ENCODE data around the gene NCAM2.
"Not testable (repeated sequence)": the region's sequence is repeated elsewhere in the genome, so short reads cannot be mapped to it uniquely, and the experiment has no call there.

The NCAM2 gene

DNA sequence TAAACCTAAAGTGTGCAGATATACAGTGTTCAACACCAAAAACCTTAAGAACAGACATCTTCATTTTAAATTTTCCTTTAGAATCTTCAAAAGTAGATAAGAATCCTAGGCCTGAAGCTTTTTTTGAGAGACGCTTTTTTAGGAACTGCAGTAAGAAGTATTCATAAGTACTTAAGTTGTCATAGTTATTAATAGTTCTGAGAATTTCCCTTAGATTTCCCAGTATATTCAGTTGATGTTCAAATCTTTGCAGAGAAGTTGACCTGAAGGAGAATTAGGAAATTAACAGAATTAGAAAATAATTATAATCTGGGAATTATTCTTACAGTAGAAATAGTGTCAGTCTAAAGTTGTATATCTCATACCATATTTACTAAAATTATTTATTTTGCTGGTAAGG is 150.3 kb downstream of the NCAM2 start:
- H3K27me3 ChIP-seq, result no peaks in the 10 kb centered on the region
- H3K36me3 ChIP-seq, result no peaks in the 10 kb centered on the region
- no peaks in the 10 kb centered on the region for H3K9me3 ChIP-seq
- intact Hi-C loops (cut with DNase I; ENCODE audit: low total_unique reads), result no loop called here
- H3K4me3 ChIP-seq, result no peak overlapping the region
- H3K27ac ChIP-seq, result no peak overlapping the region
- no peak for DNase-seq
- H3K4me1 ChIP-seq, result no peaks in the 10 kb centered on the region
- TF ChIP-seq, protein P1, sequence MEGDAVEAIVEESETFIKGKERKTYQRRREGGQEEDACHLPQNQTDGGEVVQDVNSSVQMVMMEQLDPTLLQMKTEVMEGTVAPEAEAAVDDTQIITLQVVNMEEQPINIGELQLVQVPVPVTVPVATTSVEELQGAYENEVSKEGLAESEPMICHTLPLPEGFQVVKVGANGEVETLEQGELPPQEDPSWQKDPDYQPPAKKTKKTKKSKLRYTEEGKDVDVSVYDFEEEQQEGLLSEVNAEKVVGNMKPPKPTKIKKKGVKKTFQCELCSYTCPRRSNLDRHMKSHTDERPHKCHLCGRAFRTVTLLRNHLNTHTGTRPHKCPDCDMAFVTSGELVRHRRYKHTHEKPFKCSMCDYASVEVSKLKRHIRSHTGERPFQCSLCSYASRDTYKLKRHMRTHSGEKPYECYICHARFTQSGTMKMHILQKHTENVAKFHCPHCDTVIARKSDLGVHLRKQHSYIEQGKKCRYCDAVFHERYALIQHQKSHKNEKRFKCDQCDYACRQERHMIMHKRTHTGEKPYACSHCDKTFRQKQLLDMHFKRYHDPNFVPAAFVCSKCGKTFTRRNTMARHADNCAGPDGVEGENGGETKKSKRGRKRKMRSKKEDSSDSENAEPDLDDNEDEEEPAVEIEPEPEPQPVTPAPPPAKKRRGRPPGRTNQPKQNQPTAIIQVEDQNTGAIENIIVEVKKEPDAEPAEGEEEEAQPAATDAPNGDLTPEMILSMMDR (IDR thresholded peaks at IDR 0.05), result no peak

DNA sequence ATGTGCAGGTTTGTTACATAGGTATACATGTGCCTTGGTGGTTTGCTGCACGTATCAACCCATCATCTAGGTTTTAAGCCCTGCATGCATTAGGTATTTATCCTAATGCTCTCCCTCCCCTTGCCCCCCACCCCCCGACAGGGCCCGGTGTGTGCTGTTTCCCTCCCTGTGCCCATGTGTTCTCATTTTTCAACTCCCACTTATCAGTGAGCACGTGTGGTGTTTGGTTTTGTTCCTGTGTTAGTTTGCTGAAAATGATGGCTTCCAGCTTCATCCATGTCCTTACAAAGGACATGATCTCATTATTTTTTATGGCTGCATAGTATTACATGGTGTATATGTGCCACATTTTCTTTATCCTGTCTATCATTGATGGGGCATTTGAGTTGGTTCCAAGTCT is 151.2 kb downstream of the NCAM2 start:
- H3K36me3 ChIP-seq; H3K27ac ChIP-seq; H3K4me3 ChIP-seq; H3K4me1 ChIP-seq; DNase-seq; intact Hi-C loops (cut with DNase I; ENCODE audit: low total_unique reads); H3K9me3 ChIP-seq; H3K27me3 ChIP-seq: not testable (repeated sequence)

DNA sequence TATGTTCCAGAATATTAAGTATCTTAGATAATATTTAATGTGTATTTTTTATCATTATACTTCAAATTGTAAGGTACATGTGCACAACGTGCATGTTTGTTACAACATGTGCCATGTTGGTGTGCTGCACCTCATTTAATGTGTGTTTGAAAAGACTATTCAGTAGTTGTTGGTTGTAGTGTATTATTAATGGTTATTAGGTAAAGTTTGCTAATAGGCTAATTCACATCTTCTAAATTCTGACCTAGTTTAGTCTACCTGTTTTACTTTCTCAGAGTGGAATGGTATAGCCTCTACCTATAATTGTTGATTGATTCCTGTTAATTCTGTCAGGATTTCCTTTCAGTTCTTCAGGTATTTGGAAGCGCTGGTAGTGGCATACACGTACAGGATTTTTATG is 153.0 kb downstream of the NCAM2 start:
- H3K9me3 ChIP-seq, result no peaks in the 10 kb centered on the region
- TF ChIP-seq, protein P1 (IDR thresholded peaks at IDR 0.05), result no peak

DNA sequence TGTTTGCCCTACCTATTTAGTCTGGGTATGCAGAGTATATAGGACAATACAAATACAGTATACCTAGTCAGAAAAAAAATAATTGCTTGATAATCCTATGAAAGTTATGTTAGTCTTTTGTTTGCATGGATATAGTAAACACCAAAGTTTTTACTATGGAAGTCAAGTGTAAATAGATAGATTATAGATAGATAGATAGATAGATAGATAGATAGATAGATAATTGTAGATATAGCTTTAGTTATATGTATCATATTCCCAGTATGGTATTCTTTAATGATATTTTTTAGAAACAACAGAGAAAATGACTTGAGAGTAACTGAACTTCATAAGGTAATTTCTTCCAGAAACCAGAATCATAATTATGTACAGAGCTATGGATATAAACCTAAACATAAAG is 158.2 kb downstream of the NCAM2 start:
- Histone ChIP-seq H3K36me3 (no peaks in the 10 kb centered on the region), H3K27me3 (no peaks in the 10 kb centered on the region), H3K9me3 (no peaks in the 10 kb centered on the region), H3K4me3 (no peak overlapping the region), H3K27ac (no peak overlapping the region), H3K4me1 (no peaks in the 10 kb centered on the region)
- DNase-seq, result no peak
- intact Hi-C loops (cut with DNase I; ENCODE audit: low total_unique reads), result no loop called here
- TF ChIP-seq, protein P1 (IDR thresholded peaks at IDR 0.05), result no peak

More for the DNA sequence above, 153.0 kb downstream of the NCAM2 start:
- Histone ChIP-seq H3K36me3 (no peaks in the 10 kb centered on the region), H3K4me1 (no peaks in the 10 kb centered on the region), H3K27me3 (no peaks in the 10 kb centered on the region), H3K4me3 (no peak overlapping the region), H3K27ac (no peak overlapping the region)
- intact Hi-C loops (cut with DNase I; ENCODE audit: low total_unique reads), result no loop called here
- no peak for DNase-seq

DNA sequence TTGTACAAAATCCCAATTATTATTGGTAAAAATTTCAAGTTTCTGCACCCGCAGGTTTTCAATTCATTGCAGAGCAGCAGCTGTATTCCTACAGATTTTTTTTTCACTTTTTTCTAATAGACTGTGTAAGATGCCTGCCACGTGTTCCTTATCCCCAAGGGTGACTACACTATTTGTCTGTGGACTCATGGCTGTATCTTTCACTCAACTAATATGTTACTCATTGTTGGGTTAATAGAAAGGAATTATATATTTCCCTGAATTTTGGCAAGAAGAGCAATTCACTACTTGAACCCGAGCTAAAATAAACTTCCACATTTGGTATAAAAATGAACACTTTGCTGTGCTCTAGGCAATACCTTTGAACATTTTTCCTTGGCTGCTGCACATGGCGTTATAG is 158.7 kb downstream of the NCAM2 start:
- DNase-seq, result no peak
- no peaks in the 10 kb centered on the region for H3K36me3 ChIP-seq
- no peak overlapping the region for H3K27ac ChIP-seq
- no peaks in the 10 kb centered on the region for H3K4me1 ChIP-seq
- H3K9me3 ChIP-seq, result no peaks in the 10 kb centered on the region
- H3K4me3 ChIP-seq, result no peak overlapping the region
- no peaks in the 10 kb centered on the region for H3K27me3 ChIP-seq
- TF ChIP-seq, protein P1 (IDR thresholded peaks at IDR 0.05), result no peak
- intact Hi-C loops (cut with DNase I; ENCODE audit: low total_unique reads), result no loop called here

DNA sequence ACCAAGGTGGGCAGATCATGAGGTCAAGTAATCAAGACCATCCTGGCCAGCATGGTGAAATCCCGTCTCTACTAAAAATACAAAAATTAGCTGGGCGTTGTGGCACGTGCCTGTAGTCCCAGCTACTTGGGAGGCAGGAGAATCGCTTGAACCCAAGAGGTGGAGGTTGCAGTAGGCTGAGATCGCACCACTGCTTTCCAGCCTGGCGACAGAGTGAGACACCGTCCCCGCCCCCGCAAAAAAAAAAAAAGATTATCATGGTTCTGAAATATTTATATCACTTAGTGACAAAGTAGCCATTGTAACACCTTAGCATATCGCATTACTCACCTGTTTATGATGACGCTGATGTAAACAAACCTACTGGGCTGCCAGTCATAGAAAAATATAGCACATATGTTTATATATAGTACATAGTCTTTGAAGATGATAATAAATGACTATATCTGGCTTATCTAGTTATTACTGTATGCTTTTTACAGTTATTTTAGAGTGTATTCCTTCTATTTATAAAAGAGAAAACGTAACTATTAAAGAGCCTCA is 160.2 kb downstream of the NCAM2 start:
- TF ChIP-seq, protein P1 (IDR thresholded peaks at IDR 0.05), result no peak
- Histone ChIP-seq H3K27me3 (no peaks in the 10 kb centered on the region), H3K9me3 (no peaks in the 10 kb centered on the region), H3K27ac (no peak overlapping the region), H3K4me3 (no peak overlapping the region), H3K36me3 (no peaks in the 10 kb centered on the region), H3K4me1 (no peaks in the 10 kb centered on the region)
- no peak for DNase-seq
- intact Hi-C loops (cut with DNase I; ENCODE audit: low total_unique reads), result no loop called here

Data from tibial artery (tissue), 4 donors.